HG03066 (cell line): ENCODE measurements around the gene SEC24B.
"Not testable (repeated sequence)": the region's sequence is repeated elsewhere in the genome, so short reads cannot be mapped to it uniquely, and the experiment has no call there.

ENCODE experiments used
- ATAC-seq: cut with Tn5 transposase; IDR thresholded peaks from one replicate; pipeline ENCODE4 v1.9.1; 2021; ENCODE audit warnings: low read depth; ENCODE audit not compliant: unreplicated experiment

The SEC24B gene

GRCh38 chr4:109574443-109574850 is 140.8 kb downstream of the SEC24B start:
- ATAC-seq, result no peak

- no peak for ATAC-seq
These were observed 141.6 kb downstream of the SEC24B start for GRCh38 chr4:109574931-109575804.

- ATAC-seq, result no peak
These were observed 142.8 kb downstream of the SEC24B start for GRCh38 chr4:109576462-109576861.

GRCh38 chr4:109578846-109579245 is 145.2 kb downstream of the SEC24B start:
- ATAC-seq, result no peak

GRCh38 chr4:109579997-109580396 is 146.4 kb downstream of the SEC24B start:
- ATAC-seq, result not testable (repeated sequence)

GRCh38 chr4:109588176-109588575 is 154.6 kb downstream of the SEC24B start:
- peak; percentile 95 for ATAC-seq

- ATAC-seq, result no peak
These were observed 155.5 kb downstream of the SEC24B start for GRCh38 chr4:109589119-109589518.

- ATAC-seq, result no peak
These were observed 156.0 kb downstream of the SEC24B start for GRCh38 chr4:109589605-109590004.
